HG03439 (cell line): ENCODE data around the gene TCFL5.
A peak's percentile ranks its signal among the peaks of the same experiment; 100 is the strongest.
"Not testable (repeated sequence)": the region's sequence is repeated elsewhere in the genome, so short reads cannot be mapped to it uniquely, and the experiment has no call there.

Experiments
- ATAC-seq: cut with Tn5 transposase; IDR thresholded peaks from one replicate; pipeline ENCODE4 v1.9.1; 2021; ENCODE audit warnings: mild to moderate bottlenecking, moderate library complexity; ENCODE audit not compliant: unreplicated experiment

TCFL5 gene

DNA sequence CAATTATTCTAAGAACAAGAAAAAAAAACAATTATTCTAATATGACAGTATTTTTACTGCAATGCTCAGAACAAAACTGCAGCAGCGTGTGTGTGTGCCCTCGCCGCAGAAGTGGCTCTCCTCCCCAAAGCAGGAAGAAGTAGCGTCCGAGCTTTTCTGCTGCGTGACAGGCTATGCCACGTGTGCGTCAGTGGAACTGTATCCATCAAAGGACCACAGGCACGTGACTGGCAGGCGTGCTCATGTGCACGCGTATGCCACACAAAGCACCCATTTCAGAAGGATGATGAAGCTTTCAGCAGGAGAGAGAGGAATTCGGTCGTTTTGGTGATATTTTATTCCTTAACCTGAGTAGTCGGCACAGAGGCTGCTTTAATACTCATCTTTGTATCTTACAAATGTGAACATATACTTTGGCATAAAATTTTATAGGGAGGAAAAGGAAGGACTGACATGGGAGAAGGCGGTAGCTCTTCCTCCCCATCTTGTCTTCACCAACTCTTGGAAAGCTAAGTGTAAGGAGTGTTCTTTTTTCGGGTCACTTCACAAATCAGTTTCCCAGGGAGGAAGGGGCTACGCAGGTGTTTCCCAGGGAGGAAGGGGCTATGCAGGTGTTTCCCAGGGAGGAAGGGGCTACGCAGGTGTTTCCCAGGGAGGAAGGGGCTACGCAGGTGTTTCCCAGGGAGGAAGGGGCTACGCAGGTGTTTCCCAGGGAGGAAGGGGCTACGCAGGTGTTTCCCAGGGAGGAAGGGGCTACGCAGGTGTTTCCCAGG, 3.4 kb downstream of the TCFL5 start:
- no peak for ATAC-seq

DNA sequence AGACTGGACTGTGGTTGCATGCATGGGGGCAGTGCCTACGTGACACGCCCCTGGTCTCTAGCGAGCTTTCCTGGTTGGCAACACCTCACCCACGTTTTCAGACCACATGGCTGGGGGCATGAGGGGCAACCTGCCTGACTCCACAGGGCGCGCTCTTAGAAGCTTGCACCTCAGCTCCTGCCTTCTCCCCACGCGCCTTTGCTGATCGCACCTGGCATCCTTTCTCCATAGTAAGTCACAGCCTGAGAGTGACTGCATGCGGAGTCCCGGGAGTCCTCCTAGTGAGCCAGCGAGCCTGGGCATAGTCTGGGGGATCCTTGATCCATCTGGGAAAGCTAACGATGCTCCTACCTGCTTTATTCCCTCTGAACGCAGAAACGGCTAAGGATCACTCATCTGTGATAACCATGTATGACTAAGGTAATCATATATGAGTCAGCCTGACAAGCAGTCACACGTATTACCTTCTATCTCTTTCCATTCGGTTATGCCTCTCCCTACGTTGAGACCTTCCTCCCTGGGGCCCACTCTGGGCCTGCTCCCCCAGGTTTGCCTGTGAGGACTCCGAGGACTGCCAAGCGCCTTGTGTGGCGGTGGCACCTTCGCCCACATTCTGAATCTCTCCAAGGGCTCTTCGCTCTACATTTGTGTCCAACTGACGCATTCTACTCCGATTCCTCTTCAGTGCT, 4.5 kb downstream of the TCFL5 start:
- no peak for ATAC-seq

DNA sequence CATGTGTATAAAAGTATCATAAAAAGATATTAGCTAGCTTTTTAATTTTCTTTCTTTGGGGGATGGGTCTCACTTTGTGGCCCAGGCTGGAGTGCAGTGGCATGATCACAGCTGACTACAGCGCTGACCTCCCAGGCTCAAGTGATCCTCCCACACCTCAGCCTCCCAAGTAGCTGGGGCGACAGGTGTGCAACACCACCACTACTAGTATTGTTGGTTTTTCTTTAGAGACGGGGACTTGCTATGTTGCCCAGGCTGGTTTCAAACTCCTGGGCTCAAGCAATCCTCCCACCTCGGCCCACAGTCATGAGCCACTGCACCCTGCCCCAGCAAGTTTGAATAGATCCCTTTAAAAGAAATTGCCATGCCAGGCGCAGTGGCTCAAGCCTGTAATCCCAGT, 6.5 kb downstream of the TCFL5 start:
- no peak for ATAC-seq

DNA sequence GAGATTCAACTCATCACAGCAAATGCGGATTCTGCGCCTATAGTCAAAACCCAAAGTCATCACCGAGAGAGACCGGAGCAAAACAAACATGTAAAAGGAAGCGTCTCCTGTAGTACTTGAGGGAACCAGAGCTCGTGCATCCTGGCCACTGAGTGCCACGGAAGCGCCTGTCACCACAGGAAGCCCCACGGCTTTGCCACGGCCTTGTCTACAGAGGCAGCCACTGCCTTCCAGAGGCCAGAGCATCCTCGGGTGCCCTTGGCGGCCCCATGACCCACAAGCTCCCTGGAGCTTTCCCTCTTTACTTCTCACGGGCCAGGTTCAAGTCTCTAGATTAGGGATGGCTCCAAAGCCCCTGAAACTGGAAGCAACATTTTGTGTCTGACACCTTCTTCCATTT, 7.5 kb downstream of the TCFL5 start:
- no peak for ATAC-seq

DNA sequence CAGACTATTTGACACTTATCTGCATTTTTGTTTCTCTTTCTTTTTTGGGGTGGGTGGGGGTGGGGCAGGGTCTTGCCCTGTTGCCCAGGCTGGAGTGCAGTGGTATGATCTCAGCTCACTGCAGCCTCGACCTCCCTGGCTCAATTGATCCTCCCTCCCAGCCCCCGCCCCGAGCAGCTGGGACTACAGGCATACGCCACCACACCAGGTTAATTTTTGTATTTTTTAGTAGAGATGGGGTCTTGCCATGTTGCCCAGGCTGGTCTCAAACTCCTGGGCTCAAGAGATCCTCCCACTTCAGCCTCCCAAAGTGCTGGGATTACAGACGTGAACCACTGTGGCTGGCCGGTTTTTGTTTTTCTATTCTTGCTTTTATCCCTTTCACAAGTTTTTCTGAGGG, 8.3 kb downstream of the TCFL5 start:
- ATAC-seq = not testable (repeated sequence)

DNA sequence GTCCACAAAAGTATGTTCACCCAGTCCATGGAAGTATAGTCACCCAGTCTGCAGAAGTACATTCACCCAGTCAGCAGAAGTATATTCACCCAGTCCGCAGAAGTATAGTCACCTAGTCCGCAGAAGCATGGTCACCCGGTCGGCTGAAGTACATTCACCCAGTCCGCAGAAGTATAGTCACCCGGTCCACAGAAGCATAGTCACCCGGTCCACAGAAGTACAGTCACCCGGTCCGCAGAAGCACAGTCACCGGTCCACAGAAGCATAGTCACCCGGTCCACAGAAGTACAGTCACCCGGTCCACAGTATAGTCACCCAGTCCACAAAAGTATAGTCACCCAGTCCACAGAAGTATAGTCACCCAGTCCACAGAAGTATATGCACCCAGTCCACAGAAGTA, 8.8 kb downstream of the TCFL5 start:
- ATAC-seq = no peak

DNA sequence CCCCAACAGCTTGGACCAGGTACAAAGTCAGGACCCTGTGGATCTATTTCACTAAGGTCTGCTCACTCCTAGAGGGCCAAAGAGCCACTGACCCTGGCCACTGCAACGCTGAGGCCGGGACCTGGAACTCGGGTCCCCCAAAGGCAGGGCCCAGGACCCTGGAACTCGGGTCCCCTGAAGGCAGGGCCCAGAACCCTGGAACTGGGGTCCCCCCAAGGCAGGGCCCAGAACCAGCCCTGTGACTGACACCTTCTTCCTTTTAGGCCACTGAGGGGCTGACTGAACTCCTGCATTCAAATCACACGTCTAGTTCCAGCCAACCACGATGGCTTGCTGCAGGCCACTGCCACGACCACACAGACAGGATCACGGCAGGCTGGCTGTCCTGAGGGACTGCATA, 9.4 kb downstream of the TCFL5 start:
- no peak for ATAC-seq

DNA sequence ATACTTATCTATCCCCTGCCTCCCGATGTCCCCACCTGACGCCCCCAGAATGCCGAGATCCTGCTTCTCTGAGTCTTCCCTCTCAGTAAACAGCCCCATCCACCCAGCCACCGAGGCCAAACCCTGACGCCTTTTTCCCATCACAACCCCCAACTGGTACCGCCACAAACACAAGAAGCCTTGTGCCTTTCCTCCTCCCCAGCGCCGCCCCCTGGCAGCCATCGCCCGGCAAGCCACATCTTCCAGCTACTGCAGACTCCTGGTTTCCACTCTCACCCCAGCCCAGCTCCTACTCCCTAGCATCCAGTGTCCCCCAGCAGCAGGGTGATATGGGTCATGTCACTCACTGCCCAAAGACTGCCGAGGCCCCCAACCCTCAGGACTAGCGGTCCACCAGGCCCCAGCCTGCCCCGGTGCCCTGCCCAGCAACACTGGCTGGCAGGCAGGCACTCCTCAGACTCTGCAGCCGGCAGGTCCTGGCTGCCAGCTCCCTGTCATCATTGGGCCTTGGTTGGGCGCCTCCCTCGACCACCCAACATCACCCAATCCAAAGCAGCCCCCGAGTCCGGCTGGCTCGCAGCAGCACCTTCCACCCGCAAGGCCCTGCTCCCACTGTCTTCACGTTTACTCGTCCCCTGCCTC, 11.2 kb downstream of the TCFL5 start:
- ATAC-seq = no peak

DNA sequence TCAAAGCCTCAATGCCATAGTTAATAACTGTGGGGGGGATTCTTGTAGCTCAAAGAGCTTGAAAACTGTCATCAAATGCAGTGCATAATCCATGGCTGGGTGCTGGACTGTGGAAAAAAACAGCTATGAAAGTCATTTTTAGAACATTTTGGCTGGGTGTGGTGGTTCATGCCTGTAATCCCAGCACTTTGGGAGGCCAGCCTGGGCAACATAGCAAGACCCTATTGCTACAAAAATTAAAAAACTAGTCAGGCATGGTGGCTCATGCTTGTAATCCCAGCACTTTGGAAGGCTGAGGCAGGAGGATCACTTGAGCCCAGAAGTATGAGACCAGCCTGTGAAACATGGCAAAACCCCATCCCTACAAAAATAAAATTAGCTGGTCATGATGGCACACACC, 12.2 kb downstream of the TCFL5 start:
- ATAC-seq = no peak

DNA sequence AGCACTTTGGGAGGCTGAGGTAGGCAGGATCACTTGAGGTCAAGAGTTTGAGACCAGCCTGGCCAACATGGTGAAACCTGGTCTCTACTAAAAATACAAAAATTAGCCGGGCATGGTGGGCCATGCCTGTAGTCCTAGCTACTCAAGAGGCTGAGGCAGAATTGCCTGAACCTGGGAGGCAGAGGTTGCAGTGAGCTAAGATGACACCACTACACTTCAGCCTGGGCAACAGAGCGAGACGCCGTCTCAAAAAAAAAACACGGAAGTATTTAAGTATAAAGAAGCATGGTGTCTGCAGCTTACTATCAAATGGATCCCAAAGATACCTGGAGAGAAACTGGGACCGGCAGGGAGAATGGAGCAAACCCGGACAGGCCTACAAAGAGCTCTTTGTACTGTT, 12.7 kb downstream of the TCFL5 start:
- ATAC-seq = not testable (repeated sequence)

DNA sequence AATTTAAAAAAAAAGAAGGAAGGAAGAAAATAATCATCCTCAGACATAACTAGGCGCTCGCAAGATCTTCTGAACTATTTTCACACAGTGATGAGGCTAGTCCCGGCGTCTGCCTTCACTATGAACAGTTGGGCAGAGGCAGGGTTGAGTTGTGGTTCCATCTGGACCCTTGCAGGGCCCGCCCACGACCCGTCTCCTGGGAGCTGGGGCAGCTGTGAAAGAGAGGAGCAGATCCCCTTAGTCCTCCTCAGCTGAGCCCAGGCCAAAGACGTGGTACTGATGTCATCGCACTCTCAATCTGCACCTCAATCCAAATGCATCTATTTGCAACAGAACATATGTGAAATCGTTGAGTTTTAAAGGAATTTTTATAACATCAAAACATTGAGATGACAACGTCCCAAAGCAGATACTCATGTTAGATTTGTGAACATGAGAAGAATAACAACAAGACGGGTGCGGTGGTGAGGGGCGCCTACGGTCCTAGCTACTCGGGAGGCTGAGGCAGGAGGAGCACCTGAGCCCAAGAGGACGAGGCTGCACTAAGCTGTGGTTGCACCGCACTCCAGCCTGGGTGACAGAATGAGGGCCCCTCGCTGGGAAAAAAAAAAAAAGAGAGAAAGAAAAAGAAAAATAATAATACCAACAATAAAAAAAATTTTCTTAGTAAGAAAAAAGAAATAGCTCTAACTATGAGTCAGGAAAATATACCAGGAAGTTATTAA, 15.3 kb downstream of the TCFL5 start:
- no peak for ATAC-seq

DNA sequence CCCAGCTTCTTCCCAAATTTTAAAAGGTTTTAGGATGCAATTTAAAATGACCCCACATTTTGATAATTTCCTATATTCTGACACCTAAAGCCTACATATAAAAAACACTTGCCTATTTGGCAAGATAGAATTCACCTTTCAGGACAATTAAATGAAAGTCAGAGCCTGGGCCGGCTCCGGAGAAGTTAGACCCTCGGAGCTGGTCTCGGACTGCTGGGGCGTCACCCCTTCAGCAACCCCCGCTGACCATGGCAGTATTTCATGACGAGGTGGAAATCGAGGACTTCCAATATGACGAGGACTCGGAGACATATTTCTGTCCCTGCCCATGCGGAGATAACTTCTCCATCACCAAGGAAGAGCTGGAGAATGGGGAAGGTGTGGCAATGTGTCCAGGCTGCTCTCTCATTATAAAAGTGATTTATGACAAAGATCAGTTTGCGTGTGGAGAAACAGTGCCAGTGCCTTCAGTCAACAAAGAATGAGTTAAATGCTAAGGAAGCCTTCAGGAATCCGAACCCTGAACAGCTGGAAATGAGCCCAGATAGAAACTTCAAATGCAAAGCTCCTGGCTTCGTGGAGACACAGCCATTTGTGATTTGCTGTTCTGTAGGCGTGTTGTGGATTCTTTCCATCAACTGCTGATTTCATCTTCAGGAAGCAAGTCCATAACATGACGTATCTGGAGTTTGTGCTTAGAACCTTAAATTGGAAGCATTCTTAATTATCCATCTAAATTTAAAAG, 16.0 kb downstream of the TCFL5 start:
- no peak for ATAC-seq

DNA sequence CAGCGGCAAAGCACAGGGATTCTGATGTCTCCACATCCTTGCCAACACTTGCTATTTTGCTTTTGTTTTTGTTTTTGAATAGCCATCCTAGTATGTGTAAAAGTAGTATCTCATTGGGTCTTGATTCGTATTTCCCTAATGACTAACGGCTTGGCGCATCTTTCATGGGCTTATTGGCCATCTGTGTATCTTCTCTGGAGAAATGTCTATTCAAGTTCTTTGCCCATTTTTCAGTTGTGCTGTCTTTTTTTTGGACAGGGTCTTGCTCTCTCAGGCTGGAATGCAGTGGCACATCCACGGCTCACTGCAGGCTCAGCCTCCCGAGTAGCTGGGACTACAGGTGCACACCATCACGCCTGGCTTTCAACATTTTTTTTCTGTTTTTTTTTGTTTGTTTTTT, 17.4 kb downstream of the TCFL5 start:
- ATAC-seq = no peak

DNA sequence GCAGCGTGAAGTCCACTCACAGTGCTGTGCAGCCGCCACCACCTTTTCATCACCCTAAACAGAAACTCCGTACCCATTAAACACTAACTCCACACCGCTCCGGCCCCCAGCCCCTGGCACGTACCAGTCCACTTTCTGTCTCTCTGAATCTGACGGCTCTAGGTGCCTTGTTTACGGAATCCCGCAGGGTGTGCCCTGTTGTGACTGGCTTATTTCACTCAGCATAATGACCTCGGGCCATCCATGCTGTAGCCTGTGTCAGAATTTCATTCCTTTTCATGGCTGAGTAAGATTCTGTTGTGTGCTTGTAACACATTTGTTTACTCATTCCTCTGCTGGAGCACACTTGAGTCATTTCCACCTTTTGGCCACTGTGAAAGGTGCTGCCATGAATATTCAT, 18.0 kb downstream of the TCFL5 start:
- ATAC-seq = no peak

DNA sequence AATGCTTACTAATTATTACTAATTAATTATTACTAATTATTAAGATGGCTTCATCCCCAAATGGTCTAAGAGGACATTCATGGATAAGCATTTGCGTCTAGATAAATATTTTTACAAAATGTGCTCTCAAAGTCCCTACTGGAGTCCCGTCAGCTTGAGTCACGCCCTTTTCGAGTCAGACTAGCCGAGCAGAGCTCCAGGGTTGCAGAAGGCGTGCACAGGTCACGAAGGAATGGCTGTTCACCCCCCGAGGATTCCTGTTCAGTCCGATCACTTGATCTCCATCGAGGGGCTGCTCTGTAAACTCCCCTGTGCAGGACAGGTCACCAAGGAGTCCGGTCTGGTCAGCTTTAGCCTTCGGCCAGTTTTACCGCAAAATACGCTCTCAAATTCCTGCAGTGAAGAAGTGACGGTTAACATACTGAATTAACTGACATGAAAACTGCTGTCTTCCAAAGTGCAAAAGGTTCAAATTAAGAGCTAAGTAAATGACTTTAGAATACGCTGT, 19.9 kb downstream of the TCFL5 start:
- ATAC-seq = no peak

DNA sequence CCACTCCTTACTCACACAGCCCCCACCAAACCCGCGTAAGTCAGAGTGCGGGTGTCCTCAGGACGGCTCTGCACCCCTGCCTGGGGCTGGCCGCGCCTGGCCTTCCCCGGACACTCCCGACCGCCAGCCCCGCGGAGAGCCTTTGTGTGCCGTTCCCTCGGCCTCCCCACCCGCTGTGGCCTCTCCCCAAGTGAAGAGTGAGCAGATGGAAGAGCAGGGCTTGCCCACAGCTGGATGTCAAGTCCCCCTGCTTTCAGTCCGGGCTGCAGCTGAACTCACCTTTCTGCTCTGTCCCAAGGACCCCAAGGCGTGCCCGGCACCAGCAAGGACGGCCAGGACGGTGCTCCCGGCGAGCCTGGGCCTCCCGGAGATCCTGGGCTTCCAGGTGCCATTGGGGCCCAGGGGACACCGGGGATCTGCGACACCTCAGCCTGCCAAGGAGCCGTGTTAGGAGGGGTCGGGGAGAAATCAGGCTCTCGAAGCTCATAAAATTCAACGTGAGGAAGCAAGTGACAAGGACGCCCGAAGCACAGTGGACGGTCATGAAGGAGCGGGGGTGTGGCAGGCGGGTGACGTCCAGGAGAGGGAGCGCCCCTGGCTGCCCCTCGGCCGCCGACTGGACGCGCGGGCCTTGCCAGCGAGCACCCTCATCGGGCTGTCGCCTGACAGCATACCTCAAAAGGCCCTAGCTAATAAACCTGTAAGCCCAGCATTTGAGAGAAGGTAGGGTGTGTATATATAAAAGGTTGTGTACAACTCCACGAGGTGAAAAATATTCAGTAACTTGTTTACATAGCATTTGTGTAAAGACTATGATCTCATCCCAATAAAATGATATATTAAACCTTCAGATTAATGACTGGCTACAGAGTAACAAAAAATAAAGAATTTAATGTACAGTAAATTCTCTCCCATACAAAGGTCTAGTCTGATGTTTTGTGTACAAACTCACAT, 21.1 kb downstream of the TCFL5 start:
- no peak for ATAC-seq

DNA sequence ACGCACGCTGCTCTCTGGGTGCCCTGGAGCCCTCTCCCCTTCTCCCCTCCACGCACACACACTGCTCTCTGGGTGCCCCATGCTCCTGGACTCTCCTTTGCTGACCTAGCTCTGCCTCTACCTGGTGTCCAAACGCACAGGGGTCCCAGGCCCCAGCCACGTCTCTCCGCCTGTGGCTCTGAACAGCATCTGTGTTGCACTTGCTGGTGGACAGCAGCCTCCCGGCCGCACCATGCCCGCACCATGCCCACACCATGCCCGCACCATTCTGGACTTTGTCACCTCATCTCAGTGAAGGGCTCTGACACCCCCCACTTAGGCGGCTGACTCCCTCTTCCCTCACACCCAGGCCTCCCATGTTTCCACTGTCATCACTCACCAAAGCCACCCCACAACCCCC, 21.8 kb downstream of the TCFL5 start:
- ATAC-seq = no peak

DNA sequence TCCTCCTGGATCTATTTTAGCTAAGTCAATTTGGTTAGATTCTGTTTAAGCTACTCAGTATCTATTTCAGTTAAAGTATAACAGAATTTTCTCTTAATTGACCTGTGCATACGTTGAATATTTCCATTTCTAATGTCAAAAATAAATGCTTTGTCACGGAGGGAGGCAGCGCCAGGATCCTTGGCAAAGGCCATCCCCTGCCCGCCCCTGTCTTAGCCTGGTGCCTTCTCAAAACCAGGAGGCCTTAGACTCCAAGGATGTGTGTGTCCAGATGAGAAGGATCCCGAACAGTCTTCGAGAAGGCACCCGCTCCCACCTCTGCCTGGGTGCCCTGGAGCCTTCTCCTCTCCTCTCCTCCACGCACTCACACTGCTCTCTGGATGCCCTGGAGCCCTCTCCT, 22.4 kb downstream of the TCFL5 start:
- no peak for ATAC-seq

DNA sequence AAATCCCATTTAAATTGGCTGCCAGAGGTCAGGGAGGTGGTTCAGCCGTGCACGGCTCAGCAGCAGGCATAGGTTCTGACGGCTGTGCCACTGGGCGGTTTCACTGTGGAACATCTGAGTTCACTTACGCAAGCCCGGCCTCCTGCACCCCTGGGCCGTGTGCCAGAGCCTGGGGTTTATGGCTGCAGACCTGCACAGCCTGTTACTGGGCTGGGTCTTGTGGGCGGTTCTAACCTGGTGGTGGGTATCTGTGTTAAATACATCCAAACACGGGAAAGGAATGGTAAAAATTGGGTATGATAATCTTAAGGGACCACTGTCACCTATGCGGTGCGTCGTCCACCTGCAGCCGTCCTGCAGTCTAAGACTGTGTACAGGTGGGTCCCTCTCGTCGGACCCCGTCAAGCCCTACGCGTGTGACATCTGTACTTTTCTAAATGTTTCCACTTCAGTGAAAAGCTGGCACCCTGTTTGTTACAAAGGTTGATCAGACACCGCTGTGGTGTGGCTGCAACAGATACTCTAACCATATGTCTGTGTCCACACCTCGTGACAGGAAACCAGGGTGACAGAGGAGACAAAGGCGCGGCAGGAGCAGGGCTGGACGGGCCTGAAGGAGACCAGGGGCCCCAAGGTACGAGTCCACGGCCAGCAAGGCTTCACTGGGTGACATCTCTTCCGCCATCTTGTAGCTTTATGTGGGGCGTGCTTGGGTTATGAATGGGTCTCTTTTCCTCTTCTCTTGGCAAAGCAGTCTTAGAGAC, 23.3 kb downstream of the TCFL5 start:
- peak; percentile 77 for ATAC-seq
